Upper lobe of right lung (tissue), 1 donor: Measurements from ENCODE around the gene BCL11B. TPM values are rescaled to one million over a fixed set of nuclear protein-coding genes. Genes with fewer than 3 reads are reported as not detected.

ENCODE experiments used
- ATAC-seq: fragments of 200-7000 bp; cut with Tn5 transposase; one replicate; pipeline ENCODE4 v1.9.1; 2020; ENCODE audit warnings: mild to moderate bottlenecking, moderate library complexity
- DNase-seq: peaks from one replicate; pipeline ENCODE4 v3.0.0-alpha.2; 2020
- H3K27ac ChIP-seq: fragments of 200-600 bp; one replicate; pipeline ENCODE4 v1.8.0; 2022
- H3K27me3 ChIP-seq: fragments of 200-600 bp; one replicate; pipeline ENCODE4 v1.8.0; 2022; ENCODE audit warnings: mild to moderate bottlenecking
- H3K36me3 ChIP-seq: fragments of 200-600 bp; one replicate; pipeline ENCODE4 v1.8.0; 2022
- H3K4me1 ChIP-seq: fragments of 200-600 bp; one replicate; pipeline ENCODE4 v1.8.0; 2022
- H3K4me3 ChIP-seq: fragments of 200-600 bp; one replicate; pipeline ENCODE4 v1.8.0; 2022; ENCODE audit warnings: mild to moderate bottlenecking
- H3K9me3 ChIP-seq: fragments of 200-600 bp; one replicate; pipeline ENCODE4 v1.8.0; 2022
- intact Hi-C: fragments of 100-400 bp; cut with DNase I; formaldehyde crosslinking; loops from one replicate; pipeline ENCODE4 v1.11.0; 2022
- total RNA-seq: library from RNA; stranded (reverse); fragmentation: NEBNext Ultra II Directional; extraction: Animal tissue kit (Norgen Biotek cat#: 25700); gene quantifications from one replicate; pipeline ENCODE4 v1.2.1, GENCODE V29; 2021
- TF ChIP-seq, protein P1 (sequence below): fragments of 200-600 bp; IDR thresholded peaks from one replicate; pipeline ENCODE4 v1.8.0; 2022; ENCODE audit warnings: antibody characterized with exemption
- donor health status: DM: no; HTN: yes; CAD: no; lungs with severe emphysema.

Gene BCL11B
- total RNA-seq, 1 donor from 2014 or later: 2.4 TPM

DNA sequence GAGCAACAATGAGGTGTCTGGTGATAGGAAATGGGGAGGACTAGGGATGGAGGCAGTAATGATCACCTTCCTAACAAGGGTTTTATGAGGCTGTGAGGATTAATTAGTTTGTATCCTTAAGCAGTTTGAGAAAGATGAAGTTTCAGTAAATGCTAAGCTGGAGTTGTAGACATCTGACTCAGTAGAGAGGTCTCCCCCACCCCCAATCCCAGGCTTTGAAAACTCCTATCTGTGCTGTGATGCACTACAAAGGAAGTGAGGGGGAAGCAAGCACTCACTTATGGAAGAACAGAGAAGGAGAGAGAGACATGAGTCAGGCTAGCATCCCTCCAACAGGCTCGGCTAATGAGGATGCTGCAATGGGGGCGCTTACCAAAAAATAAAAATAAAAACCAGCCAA lies 5.5 kb upstream of the BCL11B start:
- DNase-seq (no peak), ATAC-seq (no peak)
- TF ChIP-seq, protein P1, sequence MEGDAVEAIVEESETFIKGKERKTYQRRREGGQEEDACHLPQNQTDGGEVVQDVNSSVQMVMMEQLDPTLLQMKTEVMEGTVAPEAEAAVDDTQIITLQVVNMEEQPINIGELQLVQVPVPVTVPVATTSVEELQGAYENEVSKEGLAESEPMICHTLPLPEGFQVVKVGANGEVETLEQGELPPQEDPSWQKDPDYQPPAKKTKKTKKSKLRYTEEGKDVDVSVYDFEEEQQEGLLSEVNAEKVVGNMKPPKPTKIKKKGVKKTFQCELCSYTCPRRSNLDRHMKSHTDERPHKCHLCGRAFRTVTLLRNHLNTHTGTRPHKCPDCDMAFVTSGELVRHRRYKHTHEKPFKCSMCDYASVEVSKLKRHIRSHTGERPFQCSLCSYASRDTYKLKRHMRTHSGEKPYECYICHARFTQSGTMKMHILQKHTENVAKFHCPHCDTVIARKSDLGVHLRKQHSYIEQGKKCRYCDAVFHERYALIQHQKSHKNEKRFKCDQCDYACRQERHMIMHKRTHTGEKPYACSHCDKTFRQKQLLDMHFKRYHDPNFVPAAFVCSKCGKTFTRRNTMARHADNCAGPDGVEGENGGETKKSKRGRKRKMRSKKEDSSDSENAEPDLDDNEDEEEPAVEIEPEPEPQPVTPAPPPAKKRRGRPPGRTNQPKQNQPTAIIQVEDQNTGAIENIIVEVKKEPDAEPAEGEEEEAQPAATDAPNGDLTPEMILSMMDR: no peak
- intact Hi-C loops: no loop called here
- peaks cover 19% of the 10 kb centered on the region for H3K4me1 ChIP-seq
- peaks cover 46% of the 10 kb centered on the region for H3K27me3 ChIP-seq
- H3K27ac ChIP-seq: no peak overlapping the region
- H3K36me3 ChIP-seq: no peaks in the 10 kb centered on the region
- H3K9me3 ChIP-seq: no peaks in the 10 kb centered on the region
- H3K4me3 ChIP-seq: no peak overlapping the region

DNA sequence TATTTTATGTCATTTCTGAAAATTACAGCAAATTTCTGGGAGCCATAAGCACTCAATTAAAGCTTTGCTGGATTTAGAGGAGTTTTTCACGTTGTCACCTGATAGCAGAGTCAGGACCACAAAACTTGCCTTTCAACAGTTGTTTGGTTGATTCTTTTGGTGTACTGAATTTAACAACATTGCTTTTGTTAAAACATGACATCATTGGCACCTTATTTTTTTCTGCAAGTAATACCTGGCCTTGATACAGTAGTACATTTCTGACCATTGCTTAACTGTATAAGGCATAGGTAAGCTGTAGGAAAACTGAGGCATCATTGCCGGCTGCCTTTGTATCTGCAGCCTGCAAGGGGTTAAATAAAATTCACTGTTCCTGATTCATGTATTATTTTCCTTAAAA lies 4.5 kb upstream of the BCL11B start:
- intact Hi-C loops: no loop called here
- peaks cover 25% of the 10 kb centered on the region for H3K4me1 ChIP-seq
- DNase-seq: no peak
- H3K27ac ChIP-seq: no peak overlapping the region
- H3K9me3 ChIP-seq: no peaks in the 10 kb centered on the region
- no peak overlapping the region for H3K4me3 ChIP-seq
- ATAC-seq: no peak
- TF ChIP-seq, protein P1: no peak
- H3K36me3 ChIP-seq: no peaks in the 10 kb centered on the region
- peaks cover 52% of the 10 kb centered on the region for H3K27me3 ChIP-seq

DNA sequence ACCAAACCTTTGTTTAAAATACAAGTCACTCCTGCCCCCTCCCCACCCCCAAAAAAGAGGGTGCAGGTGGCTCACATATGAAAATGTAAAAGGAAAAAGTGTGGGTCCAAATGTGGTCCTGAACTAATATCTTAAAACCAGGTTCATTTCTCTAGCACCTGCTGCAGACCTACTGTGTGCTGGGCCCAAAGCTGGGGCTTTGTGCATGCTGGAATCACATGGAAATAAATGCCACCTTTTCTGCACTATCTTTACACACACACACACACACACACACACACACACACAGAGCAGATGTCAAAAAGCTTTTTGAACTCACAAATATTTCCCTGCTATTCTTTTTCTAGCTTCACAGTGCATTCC lies 3.2 kb upstream of the BCL11B start:
- Histone ChIP-seq H3K27ac (no peak overlapping the region), H3K36me3 (no peaks in the 10 kb centered on the region), H3K4me1 (peaks cover 27% of the 10 kb centered on the region), H3K4me3 (no peak overlapping the region), H3K27me3 (peaks cover 54% of the 10 kb centered on the region), H3K9me3 (no peaks in the 10 kb centered on the region)
- intact Hi-C loops: no loop called here
- no peak for ATAC-seq
- DNase-seq: no peak
- TF ChIP-seq, protein P1: no peak

DNA sequence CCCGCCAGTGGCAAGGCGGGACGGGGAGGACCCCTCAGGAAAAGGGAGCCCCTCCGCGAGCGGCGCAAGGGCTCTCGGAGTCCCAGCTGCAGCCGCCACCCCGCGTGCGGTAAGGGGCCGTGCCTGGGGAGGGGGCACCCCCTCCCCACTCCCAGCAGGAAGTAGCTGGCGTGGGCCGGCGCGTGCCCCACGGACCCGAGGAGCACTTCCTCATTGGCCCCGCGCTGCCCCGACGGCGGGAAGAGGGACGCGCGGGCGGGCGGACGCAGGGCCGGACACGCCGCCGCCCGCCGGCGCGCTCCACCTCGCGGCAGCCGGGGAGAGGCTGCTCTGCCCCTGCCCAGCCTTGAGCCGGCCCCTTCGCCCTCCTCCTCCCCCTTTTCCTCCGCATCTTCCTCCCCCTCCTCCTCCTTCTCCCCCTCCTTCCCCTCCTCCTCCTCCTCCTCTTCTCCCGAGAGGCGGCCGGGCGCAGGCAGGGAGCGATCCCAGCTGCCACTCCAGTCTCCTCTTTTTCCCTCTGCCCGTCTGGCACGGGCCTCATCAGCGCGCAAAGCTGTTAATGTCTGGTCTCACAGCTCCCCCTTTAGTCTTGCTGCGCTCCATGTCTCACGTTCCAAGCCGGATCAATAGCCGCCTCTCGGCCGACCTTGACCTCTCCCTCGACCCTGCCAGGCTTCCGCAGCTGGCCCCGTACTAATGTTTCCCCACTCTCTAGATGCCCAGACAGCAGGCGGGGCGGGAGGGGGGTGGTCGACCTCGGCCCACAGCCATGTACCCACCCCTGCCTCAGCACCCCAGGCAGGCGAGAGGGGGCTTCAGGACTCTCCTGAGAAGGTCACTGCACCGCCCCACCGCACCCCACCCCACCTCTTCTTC lies 2.6 kb upstream of the BCL11B start:
- peaks cover 33% of the 10 kb centered on the region for H3K4me1 ChIP-seq
- ATAC-seq: peak; percentile 65
- H3K4me3 ChIP-seq: peak overlapping the region; percentile 45
- H3K27ac ChIP-seq: no peak overlapping the region
- TF ChIP-seq, protein P1: peak; percentile 20
- no peak for DNase-seq
- no peaks in the 10 kb centered on the region for H3K9me3 ChIP-seq
- intact Hi-C loops: no loop called here
- no peaks in the 10 kb centered on the region for H3K36me3 ChIP-seq
- peaks cover 60% of the 10 kb centered on the region for H3K27me3 ChIP-seq

DNA sequence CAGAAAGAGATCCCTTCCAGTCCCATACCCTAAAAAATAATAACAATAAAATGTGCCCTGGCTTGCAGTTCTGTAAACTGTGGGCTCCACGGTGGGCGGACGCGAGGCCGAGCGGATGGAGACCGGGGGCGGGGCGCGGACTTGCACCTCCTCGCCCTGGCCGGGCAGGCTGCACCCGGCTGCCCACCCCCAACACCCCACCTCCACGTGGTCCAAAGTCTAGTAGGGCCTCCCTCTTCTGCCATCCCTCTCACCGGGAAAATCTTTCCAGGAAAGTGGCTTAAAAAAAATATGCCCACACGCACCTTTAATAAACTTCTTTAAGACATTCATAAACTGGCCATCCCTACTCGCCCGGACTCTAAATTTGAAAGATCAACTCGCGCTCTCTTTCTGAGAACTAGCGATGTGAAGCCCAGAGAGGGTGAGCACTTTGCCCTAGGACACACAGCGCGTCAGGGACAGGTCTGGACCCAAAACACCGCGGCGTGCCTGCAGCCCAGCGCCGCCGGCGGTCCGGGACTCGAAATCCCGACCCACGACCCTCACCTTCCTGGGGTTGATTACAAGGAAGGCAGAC lies 1.9 kb upstream of the BCL11B start:
- H3K4me3 ChIP-seq: peak overlapping the region; percentile 45
- DNase-seq (no peak), ATAC-seq (no peak)
- no peaks in the 10 kb centered on the region for H3K9me3 ChIP-seq
- no peak overlapping the region for H3K27ac ChIP-seq
- intact Hi-C loops: no loop called here
- TF ChIP-seq, protein P1: no peak
- H3K36me3 ChIP-seq: no peaks in the 10 kb centered on the region
- H3K27me3 ChIP-seq: peaks cover 66% of the 10 kb centered on the region
- H3K4me1 ChIP-seq: peaks cover 34% of the 10 kb centered on the region
